Mesenchymal stem cell (in vitro differentiated cells and primary cell): ENCODE data around the gene MYOM1.
A peak's percentile ranks its signal among the peaks of the same experiment; 100 is the strongest.

Experiments used
- DNase-seq: peaks from one replicate; pipeline ENCODE4 v3.0.0-alpha.2; 2013
- H2AFZ ChIP-seq: one replicate; pipeline ENCODE4 v1.6.1; 2013; ENCODE audit warnings: low read depth, mild to moderate bottlenecking, control low read depth, inconsistent platforms, low read length, moderate library complexity
- H2AK5ac ChIP-seq: 2 replicates; pipeline ENCODE4 v1.6.1; 2013; ENCODE audit warnings: low read length, moderate library complexity, mild to moderate bottlenecking, inconsistent platforms; ENCODE audit not compliant: severe bottlenecking
- H2BK120ac ChIP-seq: one replicate; pipeline ENCODE4 v1.6.1; 2013; ENCODE audit warnings: low read depth, mild to moderate bottlenecking, inconsistent platforms, low read length, moderate library complexity
- H2BK12ac ChIP-seq, 2 experiments: one replicate each; pipeline ENCODE4 v1.6.1; 2013; ENCODE audit warnings: inconsistent platforms in 2 of 2, low read length in 2 of 2, mild to moderate bottlenecking in 2 of 2, moderate library complexity in 2 of 2, control low read depth in 1 of 2
- H2BK15ac ChIP-seq: one replicate; pipeline ENCODE4 v1.6.1; 2013; ENCODE audit warnings: mild to moderate bottlenecking, low read depth, inconsistent platforms; ENCODE audit not compliant: poor library complexity, severe bottlenecking
- H2BK5ac ChIP-seq: 2 replicates; pipeline ENCODE4 v1.6.1; 2013; ENCODE audit warnings: low read depth, mild to moderate bottlenecking, low read length, control low read depth, inconsistent platforms; ENCODE audit not compliant: poor library complexity, severe bottlenecking
- H3K14ac ChIP-seq, 2 experiments: one replicate each; pipeline ENCODE4 v1.6.1; 2013; ENCODE audit warnings: inconsistent platforms in 2 of 2, low read length in 2 of 2, control low read depth in 1 of 2, mild to moderate bottlenecking in 1 of 2, moderate library complexity in 1 of 2
- H3K18ac ChIP-seq, 2 experiments: one replicate each; pipeline ENCODE4 v1.6.1; 2013; ENCODE audit warnings: inconsistent platforms in 2 of 2, low read length in 2 of 2, control low read depth in 1 of 2, low read depth in 1 of 2, mild to moderate bottlenecking in 1 of 2
- H3K23ac ChIP-seq, 2 experiments: one replicate each; pipeline ENCODE4 v1.6.1; 2013; ENCODE audit warnings: inconsistent platforms in 2 of 2, low read length in 2 of 2, mild to moderate bottlenecking in 2 of 2, moderate library complexity in 2 of 2, control low read depth in 1 of 2
- H3K27ac ChIP-seq: 2 replicates; pipeline ENCODE4 v1.5.1; 2013; ENCODE audit warnings: mild to moderate bottlenecking, moderate library complexity, low read length, control low read depth, inconsistent platforms; ENCODE audit not compliant: poor library complexity, severe bottlenecking
- H3K27me3 ChIP-seq, 2 experiments: 2 replicates each; pipeline versions ENCODE4 v1.6.1 to v1.7.0; 2013; ENCODE audit warnings: low read length in 2 of 2, mild to moderate bottlenecking in 2 of 2, moderate library complexity in 2 of 2, control low read depth in 1 of 2, inconsistent platforms in 1 of 2; ENCODE audit not compliant: control insufficient read depth in 1 of 2, insufficient read depth in 1 of 2
- H3K36me3 ChIP-seq, 2 experiments: 2 replicates each; pipeline versions ENCODE4 v1.6.1 to v1.7.0; 2013; ENCODE audit warnings: low read length in 2 of 2, control low read depth in 1 of 2, inconsistent platforms in 1 of 2, low read depth in 1 of 2, mild to moderate bottlenecking in 1 of 2; ENCODE audit not compliant: insufficient read depth in 2 of 2, control insufficient read depth in 1 of 2
- H3K4ac ChIP-seq, 2 experiments: one replicate each; pipeline ENCODE4 v1.6.1; 2013; ENCODE audit warnings: inconsistent platforms in 2 of 2, low read length in 2 of 2, mild to moderate bottlenecking in 2 of 2, moderate library complexity in 2 of 2, control low read depth in 1 of 2, low read depth in 1 of 2
- H3K4me1 ChIP-seq: 2 replicates; pipeline ENCODE4 v1.6.1; 2013; ENCODE audit warnings: low read depth, low read length, control low read depth; ENCODE audit not compliant: control insufficient read depth, insufficient read depth
- H3K4me2 ChIP-seq: 2 replicates; pipeline ENCODE4 v1.6.1; 2013; ENCODE audit warnings: low read length, mild to moderate bottlenecking, inconsistent platforms; ENCODE audit not compliant: poor library complexity, severe bottlenecking
- H3K4me3 ChIP-seq, 2 experiments: 2 replicates each; pipeline versions ENCODE4 v1.5.1 to v1.7.0; 2013; ENCODE audit warnings: low read length in 2 of 2, mild to moderate bottlenecking in 2 of 2, control low read depth in 1 of 2, low read depth in 1 of 2; ENCODE audit not compliant: insufficient read depth in 1 of 2
- H3K79me1 ChIP-seq: replicated peaks from 2 replicates; pipeline ENCODE4 v1.6.1; 2013; ENCODE audit warnings: mild to moderate bottlenecking, control low read depth, low read length, inconsistent platforms; ENCODE audit not compliant: poor library complexity, severe bottlenecking
- H3K9ac ChIP-seq: 2 replicates; pipeline ENCODE4 v1.7.0; 2013; ENCODE audit warnings: mild to moderate bottlenecking, low read length, moderate library complexity
- H3K9me3 ChIP-seq: 2 replicates; pipeline ENCODE4 v1.7.0; 2013; ENCODE audit warnings: mild to moderate bottlenecking, low read length; ENCODE audit not compliant: control insufficient read depth
- H4K8ac ChIP-seq: one replicate; pipeline ENCODE4 v1.6.1; 2013; ENCODE audit warnings: inconsistent platforms, mild to moderate bottlenecking, low read length, moderate library complexity
- H4K91ac ChIP-seq: one replicate; pipeline ENCODE4 v1.6.1; 2013; ENCODE audit warnings: mild to moderate bottlenecking, low read length, inconsistent platforms
- WGBS: methylation state at CpG from one replicate; pipeline ENCODE4 v1.1.7; 2013; ENCODE audit warnings: mixed read lengths; 5-methylcytosine and 5-hydroxymethylcytosine counted together

The MYOM1 gene

DNA sequence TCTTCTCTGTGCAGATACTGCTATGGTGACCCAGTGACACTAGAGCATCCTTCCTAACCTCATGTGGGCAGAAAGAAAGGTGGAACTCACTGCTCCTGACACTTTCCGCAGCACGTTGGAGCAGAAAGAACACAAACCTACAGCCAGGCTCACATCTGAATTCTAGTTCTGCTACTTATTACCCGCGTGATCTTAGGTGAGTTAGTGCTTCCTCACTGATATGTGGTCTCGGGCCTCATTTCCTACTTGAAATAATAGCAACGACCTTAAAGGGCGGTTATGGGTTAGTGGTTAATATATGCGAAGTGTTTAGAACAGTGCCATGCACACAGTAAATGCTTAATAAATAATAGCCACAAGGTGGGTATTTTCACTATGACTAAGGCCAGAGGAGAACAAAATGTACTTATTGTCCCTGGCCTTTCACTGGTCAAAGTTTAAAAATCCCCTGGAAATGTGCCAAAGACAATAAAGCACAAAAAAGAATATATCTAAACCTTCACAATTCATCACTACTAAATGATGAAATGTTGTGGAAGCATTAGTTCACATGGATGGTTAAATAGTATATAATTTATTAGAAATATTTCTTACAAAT is 66.6 kb downstream of the MYOM1 start:
- no peak overlapping the region for H4K8ac ChIP-seq
- H3K36me3 ChIP-seq, result no peaks in the 10 kb centered on the region
- no peak overlapping the region for H4K91ac ChIP-seq
- H3K23ac ChIP-seq, result no peak overlapping the region
- peaks cover 2% of the 10 kb centered on the region for H3K4me1 ChIP-seq
- no peak overlapping the region for H3K27ac ChIP-seq
- H3K9me3 ChIP-seq, result no peaks in the 10 kb centered on the region
- DNase-seq, result no peak
- no peak overlapping the region for H2AFZ ChIP-seq
- no peak overlapping the region for H2AK5ac ChIP-seq
- no peak overlapping the region for H2BK5ac ChIP-seq
- H3K4me2 ChIP-seq, result no peak overlapping the region
- H2BK15ac ChIP-seq, result no peak overlapping the region
- WGBS, result 83% methylated on average over 7 of the region's 8 CpGs
- no peak overlapping the region for H3K14ac ChIP-seq
- no peak overlapping the region for H3K9ac ChIP-seq
- H3K27me3 ChIP-seq, result peaks cover 0 to 12% of the 10 kb centered on the region in 2 experiments
- H3K79me1 ChIP-seq, result no peaks in the 10 kb centered on the region
- H3K18ac ChIP-seq, result no peak overlapping the region
- H2BK12ac ChIP-seq, result no peak overlapping the region
- H3K4me3 ChIP-seq, result no peak overlapping the region
- H2BK120ac ChIP-seq, result no peak overlapping the region
- H3K4ac ChIP-seq, result no peak overlapping the region

GRCh38 chr18:3152294-3152693 is 67.5 kb downstream of the MYOM1 start:
- Histone ChIP-seq H3K4me2 (no peak overlapping the region), H2BK5ac (no peak overlapping the region), H3K4me1 (peaks cover 2% of the 10 kb centered on the region), H3K4me3 (no peak overlapping the region), H3K18ac (no peak overlapping the region), H2BK120ac (no peak overlapping the region), H2BK15ac (no peak overlapping the region), H3K27me3 (peaks cover 0 to 12% of the 10 kb centered on the region in 2 experiments), H2BK12ac (no peak overlapping the region), H3K9me3 (no peaks in the 10 kb centered on the region), H3K27ac (no peak overlapping the region), H3K36me3 (no peaks in the 10 kb centered on the region), H3K23ac (no peak overlapping the region), H3K4ac (no peak overlapping the region), H2AK5ac (no peak overlapping the region), H3K9ac (no peak overlapping the region), H4K91ac (no peak overlapping the region), H2AFZ (no peak overlapping the region), H3K79me1 (no peaks in the 10 kb centered on the region), H3K14ac (no peak overlapping the region), H4K8ac (no peak overlapping the region)
- no CpG with 5 or more reads among the region's 1 CpG for WGBS
- DNase-seq, result no peak

DNA sequence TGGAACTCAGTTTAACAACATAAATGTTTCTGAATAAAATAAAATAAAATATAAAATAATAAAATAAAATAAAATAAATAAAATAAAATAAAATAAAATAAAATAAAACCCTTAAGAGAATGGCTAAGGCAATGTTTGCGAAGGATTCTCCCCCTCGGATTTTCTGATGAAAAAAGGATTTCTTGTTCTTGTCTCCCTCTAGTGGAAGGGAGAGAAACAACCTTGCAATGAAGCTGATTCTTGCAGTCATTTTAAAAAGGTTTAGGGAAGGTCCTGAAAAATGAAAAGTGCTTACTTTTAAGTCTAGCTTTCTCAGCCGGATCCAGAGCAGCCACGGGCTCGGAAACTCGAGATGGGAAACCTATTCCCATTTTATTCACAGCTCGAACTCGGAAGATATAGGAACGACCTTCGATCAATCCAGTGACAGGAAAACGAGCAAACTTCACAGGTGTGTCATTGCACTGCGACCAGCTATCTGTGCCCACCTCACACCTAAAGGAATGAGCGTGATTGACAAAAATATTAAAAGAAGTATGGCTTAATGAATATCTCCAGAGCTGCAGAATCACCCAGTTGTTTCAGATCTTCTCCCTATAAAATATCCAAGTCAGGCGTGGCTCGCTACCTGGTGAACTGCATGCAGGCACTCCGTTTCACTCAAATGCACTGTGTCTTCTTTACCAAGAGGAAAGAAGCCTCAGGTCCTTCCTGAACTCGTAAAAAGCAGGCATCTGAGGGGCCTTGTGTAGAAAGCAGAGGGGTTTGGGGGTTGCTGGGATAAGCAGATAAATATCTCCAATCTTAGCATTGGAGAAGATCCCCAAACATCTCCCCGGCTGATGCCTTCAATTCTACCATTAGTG is 68.1 kb downstream of the MYOM1 start:
- H3K27me3 ChIP-seq, result peaks cover 0 to 12% of the 10 kb centered on the region in 2 experiments
- no peak overlapping the region for H3K18ac ChIP-seq
- no peak overlapping the region for H4K8ac ChIP-seq
- DNase-seq, result peak; percentile 48
- H3K23ac ChIP-seq, result no peak overlapping the region
- no peak overlapping the region for H3K4me3 ChIP-seq
- H3K36me3 ChIP-seq, result no peaks in the 10 kb centered on the region
- no peak overlapping the region for H4K91ac ChIP-seq
- 47% methylated on average over 15 of the region's 18 CpGs for WGBS
- no peak overlapping the region for H2BK120ac ChIP-seq
- H3K4me1 ChIP-seq, result peaks cover 2% of the 10 kb centered on the region
- no peak overlapping the region for H2BK15ac ChIP-seq
- H3K4ac ChIP-seq, result no peak overlapping the region
- H3K9ac ChIP-seq, result no peak overlapping the region
- no peaks in the 10 kb centered on the region for H3K79me1 ChIP-seq
- H3K27ac ChIP-seq, result no peak overlapping the region
- no peaks in the 10 kb centered on the region for H3K9me3 ChIP-seq
- H3K14ac ChIP-seq, result no peak overlapping the region
- H2AK5ac ChIP-seq, result no peak overlapping the region
- H2AFZ ChIP-seq, result no peak overlapping the region
- H2BK5ac ChIP-seq, result no peak overlapping the region
- no peak overlapping the region for H3K4me2 ChIP-seq
- H2BK12ac ChIP-seq, result no peak overlapping the region

GRCh38 chr18:3150688-3151087 is 69.1 kb downstream of the MYOM1 start:
- Histone ChIP-seq H2BK12ac (no peak overlapping the region), H4K91ac (no peak overlapping the region), H3K4me2 (no peak overlapping the region), H2BK120ac (no peak overlapping the region), H3K36me3 (no peaks in the 10 kb centered on the region), H3K27ac (no peak overlapping the region), H3K4me1 (peaks cover 2% of the 10 kb centered on the region), H2BK5ac (no peak overlapping the region), H3K18ac (peak overlapping the region in 1 of 2 experiments; percentile 33), H3K4ac (no peak overlapping the region), H3K23ac (no peak overlapping the region), H2BK15ac (no peak overlapping the region), H2AK5ac (no peak overlapping the region), H3K9me3 (no peaks in the 10 kb centered on the region), H2AFZ (no peak overlapping the region), H4K8ac (no peak overlapping the region), H3K14ac (no peak overlapping the region), H3K27me3 (peaks cover 0 to 12% of the 10 kb centered on the region in 2 experiments), H3K4me3 (no peak overlapping the region), H3K79me1 (no peaks in the 10 kb centered on the region), H3K9ac (no peak overlapping the region)
- DNase-seq, result no peak
- WGBS, result 40% methylated on average over 1 of the region's 2 CpGs
